Ascending aorta (tissue), 2 donors: ENCODE data around the gene KIAA0319L. TPM values are rescaled to one million over a fixed set of nuclear protein-coding genes. Genes with fewer than 3 reads are reported as not detected.
"Not testable (repeated sequence)": the region's sequence is repeated elsewhere in the genome, so short reads cannot be mapped to it uniquely, and the experiment has no call there.

Source experiments
- DNase-seq, 2 donors: peaks; one replicate each; pipeline ENCODE4 v3.0.0-alpha.2; 2019; ENCODE audit warnings: low spot score in 2 of 2
- H3K27ac ChIP-seq, 2 donors: fragments of 200-600 bp; sonication (generic); one replicate each; pipeline ENCODE4 v1.5.1; 2016 to 2017; ENCODE audit warnings: mild to moderate bottlenecking in 1 of 2
- H3K27me3 ChIP-seq: fragments of 200-600 bp; sonication (generic); one replicate; pipeline ENCODE4 v1.5.1; 2017
- H3K36me3 ChIP-seq, 2 donors: fragments of 200-600 bp; sonication (generic); one replicate each; pipeline ENCODE4 v1.5.1; 2016
- H3K4me1 ChIP-seq, 2 donors: fragments of 200-600 bp; sonication (generic); one replicate each; pipeline ENCODE4 v1.5.1; 2016 to 2017; ENCODE audit warnings: mild to moderate bottlenecking in 1 of 2
- H3K4me3 ChIP-seq, 2 donors: fragments of 200-600 bp; sonication (generic); one replicate each; pipeline ENCODE4 v1.5.1; 2016 to 2017; ENCODE audit warnings: mild to moderate bottlenecking in 1 of 2
- H3K9me3 ChIP-seq, 2 donors: fragments of 200-600 bp; sonication (generic); one replicate each; pipeline ENCODE4 v1.5.1; 2016
- CTCF ChIP-seq, 3 experiments: fragments of 200-600 bp in 2 of 3; fragments of 450-650 bp in 1 of 3; sonication (generic) in 2 of 3; IDR thresholded peaks; one replicate each; pipeline ENCODE4 v1.5.1; 2016 to 2019; ENCODE audit warnings: antibody characterized with exemption in 3 of 3, mild to moderate bottlenecking in 1 of 3, moderate library complexity in 1 of 3
- intact Hi-C: fragments of 100-400 bp; cut with DNase I; formaldehyde crosslinking; loops from one replicate; pipeline ENCODE4 v1.15.1; 2023
- total RNA-seq: library from RNA; depleted of rRNA; stranded (reverse); fragments of >200 nt; gene quantifications from one replicate; pipeline ENCODE4 v1.1.0, GENCODE V29; 2016

KIAA0319L gene
- total RNA-seq, 1 donor from 2014 or later: 44.9 TPM

GRCh38 chr1:35588197-35588910 lies 31.2 kb upstream of the KIAA0319L start:
- Histone ChIP-seq H3K36me3 (peaks cover 0 to 5% of the 10 kb centered on the region in 2 donors), H3K27ac (no peak overlapping the region), H3K9me3 (no peaks in the 10 kb centered on the region), H3K4me3 (no peak overlapping the region), H3K4me1 (no peaks in the 10 kb centered on the region), H3K27me3 (no peaks in the 10 kb centered on the region)
- TF ChIP-seq CTCF (IDR thresholded peaks at IDR 0.05): no peak
- DNase-seq: no peak
- intact Hi-C loops: no loop called here

DNA sequence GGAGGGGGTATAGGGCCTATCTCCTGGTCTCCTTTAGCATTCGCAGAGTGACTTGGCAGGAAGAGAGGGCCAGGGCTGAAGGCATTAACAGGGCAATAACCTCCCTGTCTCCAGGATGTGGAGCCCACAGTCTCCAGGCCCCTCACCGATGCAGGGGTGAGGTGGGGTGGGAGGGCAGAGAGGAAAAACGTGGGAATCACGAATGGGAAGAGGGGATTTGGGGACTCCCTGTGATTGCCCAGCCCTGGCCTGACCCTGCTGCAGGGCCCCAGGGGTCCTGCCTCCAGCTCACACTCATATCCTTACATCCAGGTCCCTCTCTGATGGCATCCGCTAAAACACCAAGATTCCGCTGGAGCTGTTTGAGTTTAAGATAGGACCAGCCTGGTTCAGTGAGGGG lies 30.5 kb upstream of the KIAA0319L start:
- peaks cover 0 to 5% of the 10 kb centered on the region in 2 donors for H3K36me3 ChIP-seq
- no peak for DNase-seq
- H3K27ac ChIP-seq: no peak overlapping the region
- H3K4me1 ChIP-seq: no peaks in the 10 kb centered on the region
- H3K27me3 ChIP-seq: no peaks in the 10 kb centered on the region
- no peaks in the 10 kb centered on the region for H3K9me3 ChIP-seq
- TF ChIP-seq CTCF (IDR thresholded peaks at IDR 0.05): no peak
- intact Hi-C loops: no loop called here
- no peak overlapping the region for H3K4me3 ChIP-seq

DNA sequence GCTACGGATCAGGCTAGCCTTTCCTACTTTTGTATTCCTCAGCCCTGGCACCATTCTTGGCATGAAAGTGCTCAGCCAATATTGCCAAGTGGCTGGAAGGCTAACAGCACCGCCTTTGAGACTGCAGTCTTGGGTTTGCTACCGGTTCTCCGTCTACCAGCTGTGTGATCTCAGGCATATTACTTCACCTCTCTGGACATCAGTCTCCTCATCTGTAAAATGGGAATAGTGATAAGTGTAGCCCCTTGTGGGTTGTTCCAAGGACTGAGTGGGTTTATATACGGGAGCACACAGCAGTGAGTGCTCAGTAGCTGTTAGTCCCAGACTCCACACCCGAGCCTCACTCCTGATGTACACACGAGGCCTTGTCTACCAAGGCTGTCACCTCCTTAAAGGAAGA lies 29.6 kb upstream of the KIAA0319L start:
- intact Hi-C loops: no loop called here
- no peak for TF ChIP-seq CTCF (IDR thresholded peaks at IDR 0.05)
- no peaks in the 10 kb centered on the region for H3K4me1 ChIP-seq
- no peak overlapping the region for H3K27ac ChIP-seq
- H3K27me3 ChIP-seq: no peaks in the 10 kb centered on the region
- peaks cover 0 to 5% of the 10 kb centered on the region in 2 donors for H3K36me3 ChIP-seq
- no peaks in the 10 kb centered on the region for H3K9me3 ChIP-seq
- DNase-seq: no peak
- no peak overlapping the region for H3K4me3 ChIP-seq

- H3K4me3 ChIP-seq, H3K27ac ChIP-seq, intact Hi-C loops, H3K4me1 ChIP-seq, DNase-seq, H3K9me3 ChIP-seq, H3K27me3 ChIP-seq, H3K36me3 ChIP-seq: not testable (repeated sequence)
These were observed 28.6 kb upstream of the KIAA0319L start for GRCh38 chr1:35585805-35586204.

- no peak for DNase-seq
- Histone ChIP-seq H3K9me3 (no peaks in the 10 kb centered on the region), H3K4me1 (no peaks in the 10 kb centered on the region), H3K4me3 (no peak overlapping the region), H3K27ac (no peak overlapping the region), H3K27me3 (no peaks in the 10 kb centered on the region), H3K36me3 (no peaks in the 10 kb centered on the region)
- intact Hi-C loops: no loop called here
- no peak for TF ChIP-seq CTCF (IDR thresholded peaks at IDR 0.05)
These were observed 28.1 kb upstream of the KIAA0319L start for GRCh38 chr1:35585281-35585680.

- H3K27ac ChIP-seq, H3K36me3 ChIP-seq, H3K9me3 ChIP-seq, H3K4me3 ChIP-seq, DNase-seq, H3K27me3 ChIP-seq, intact Hi-C loops, H3K4me1 ChIP-seq: not testable (repeated sequence)
These were observed 24.4 kb upstream of the KIAA0319L start for GRCh38 chr1:35581621-35582020.

DNA sequence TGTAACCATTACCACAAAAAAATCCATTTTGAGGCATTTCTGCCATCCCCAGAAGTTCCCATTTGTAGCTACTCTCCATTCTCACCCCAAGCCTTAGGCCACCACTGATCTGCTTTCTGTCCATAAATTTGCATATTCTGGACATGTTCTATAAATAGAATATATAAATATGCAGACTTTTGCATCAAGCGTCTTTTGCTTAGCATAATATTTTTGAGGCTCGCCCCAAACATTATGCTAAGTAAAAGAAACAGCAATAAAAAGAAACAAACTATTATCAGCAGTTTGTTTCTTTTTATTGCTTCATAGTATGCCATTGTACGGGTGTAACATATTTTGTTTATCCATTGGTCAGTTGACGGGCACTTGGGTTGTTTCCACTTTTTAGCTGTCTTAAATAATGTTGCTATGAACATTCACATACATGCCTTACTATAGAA lies 23.8 kb upstream of the KIAA0319L start:
- TF ChIP-seq CTCF (IDR thresholded peaks at IDR 0.05): no peak

More for the DNA sequence above, 23.8 kb upstream of the KIAA0319L start:
- Histone ChIP-seq H3K9me3 (no peaks in the 10 kb centered on the region), H3K27ac (no peak overlapping the region), H3K36me3 (no peaks in the 10 kb centered on the region), H3K4me3 (no peak overlapping the region), H3K4me1 (peaks cover 0 to 6% of the 10 kb centered on the region in 2 donors), H3K27me3 (peaks cover 7% of the 10 kb centered on the region)
- DNase-seq: no peak
- intact Hi-C loops: no loop called here
